Anterior cingulate cortex (tissue), 58 donors: ENCODE results near the gene RAMP1.
"Not testable (repeated sequence)": the region's sequence is repeated elsewhere in the genome, so short reads cannot be mapped to it uniquely, and the experiment has no call there.

Source experiments
- DNase-seq, 58 donors: peaks; one replicate each; lab custom pipeline; 2025; lab: John Stamatoyannopoulos, UW

Gene RAMP1

DNA sequence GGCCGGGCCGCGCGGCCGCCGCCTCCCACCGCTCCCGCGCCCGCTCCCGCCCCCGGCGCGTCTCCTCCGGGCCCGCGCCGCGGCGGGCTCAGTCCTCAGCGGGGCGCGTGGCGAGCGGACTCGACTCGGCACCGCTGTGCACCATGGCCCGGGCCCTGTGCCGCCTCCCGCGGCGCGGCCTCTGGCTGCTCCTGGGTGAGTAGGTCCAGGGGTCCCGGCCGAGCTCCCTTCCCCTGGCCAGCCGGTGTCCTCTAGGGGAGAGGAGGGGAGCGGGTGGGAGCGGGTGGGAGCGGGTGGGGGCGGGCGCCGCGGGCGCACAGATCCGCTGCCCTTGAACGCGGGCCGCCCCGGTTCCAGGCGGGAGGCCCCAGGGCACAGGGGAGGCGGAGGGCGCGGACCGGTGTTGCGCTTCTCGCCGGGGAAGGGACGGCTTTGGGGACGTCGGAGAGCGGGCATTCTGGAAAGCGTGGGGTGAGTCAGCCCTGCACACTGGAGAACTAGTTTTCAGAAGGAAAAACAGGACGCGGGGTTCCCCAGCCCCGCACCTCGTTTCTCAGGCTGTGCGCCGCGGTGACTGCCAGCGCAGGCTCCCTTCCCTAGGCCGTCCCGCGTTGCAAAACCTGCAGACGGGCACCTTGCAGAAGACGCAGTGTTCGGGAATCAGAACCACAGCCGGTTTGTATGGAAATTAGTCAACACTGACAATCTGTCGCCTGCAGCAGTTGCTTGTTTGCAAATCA, at the start of gene RAMP1:
Gene RAMP1, plus strand, starts transcription at position 91 of the 740 bp plus-strand sequence. Its CDS starts 53 bp downstream, at position 144.
- DNase-seq = peak in 9 of 58 donors; percentile 26 to 63 (median 48)

DNA sequence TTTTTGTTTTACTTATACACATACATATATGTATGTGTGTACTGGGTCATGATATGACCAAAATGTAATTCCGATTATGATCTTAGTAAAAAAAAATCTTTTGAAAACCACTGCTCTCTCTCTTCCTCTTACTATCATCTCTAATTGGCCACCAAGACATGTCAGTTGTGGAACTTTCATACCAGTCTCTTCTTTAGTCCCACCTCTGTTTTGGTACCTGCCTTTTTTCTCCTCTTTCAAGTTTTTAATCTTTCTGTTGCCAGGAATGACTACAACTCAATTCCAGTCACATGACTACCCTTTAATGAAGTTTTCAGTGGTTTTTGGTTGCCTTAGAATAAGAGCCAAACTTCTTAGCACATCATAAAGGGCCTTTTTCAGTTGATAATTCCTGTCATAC, 43.8 kb upstream of the RAMP1 start:
- no peak for DNase-seq

DNA sequence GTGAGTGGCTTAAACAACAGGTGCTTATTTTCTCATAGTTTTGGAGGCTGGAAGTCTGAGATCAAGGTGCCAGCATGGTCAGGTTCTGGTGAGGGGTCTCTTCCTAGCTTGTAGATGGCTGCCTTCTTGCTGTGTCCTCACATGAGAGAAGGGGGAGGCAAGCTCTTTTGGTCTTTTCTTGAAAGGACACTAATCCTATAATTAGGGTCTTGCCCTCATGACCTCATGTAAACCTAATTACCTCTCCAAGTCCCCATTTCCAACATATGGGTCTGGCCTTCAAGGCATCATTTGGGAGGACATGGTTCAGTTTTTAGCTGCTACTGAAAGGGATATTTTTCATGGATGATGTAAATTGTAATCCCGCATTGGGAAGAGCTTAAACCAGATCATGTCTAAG, 42.9 kb upstream of the RAMP1 start:
- no peak for DNase-seq

- DNase-seq = no peak
These were observed 41.4 kb upstream of the RAMP1 start for GRCh38 chr2:237818066-237818473.

DNA sequence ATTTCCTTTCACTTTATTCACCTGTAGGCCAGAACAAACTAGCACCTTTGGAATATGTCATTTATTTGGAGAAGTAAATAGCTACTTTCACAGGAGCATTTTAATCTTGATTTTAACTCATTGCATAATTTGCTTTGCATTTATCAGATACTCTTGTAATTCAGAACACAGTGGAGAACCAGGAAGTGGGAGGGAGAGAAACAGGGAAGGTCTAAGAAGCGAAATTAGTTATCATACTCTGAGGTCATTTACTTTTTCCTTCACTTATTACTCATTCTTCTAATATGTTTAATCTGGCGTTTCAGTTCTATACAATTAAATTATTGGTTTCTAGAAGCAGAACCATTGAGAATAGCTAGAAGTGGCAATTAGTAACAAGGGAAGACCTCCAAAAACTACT, 40.2 kb upstream of the RAMP1 start:
- no peak for DNase-seq

DNA sequence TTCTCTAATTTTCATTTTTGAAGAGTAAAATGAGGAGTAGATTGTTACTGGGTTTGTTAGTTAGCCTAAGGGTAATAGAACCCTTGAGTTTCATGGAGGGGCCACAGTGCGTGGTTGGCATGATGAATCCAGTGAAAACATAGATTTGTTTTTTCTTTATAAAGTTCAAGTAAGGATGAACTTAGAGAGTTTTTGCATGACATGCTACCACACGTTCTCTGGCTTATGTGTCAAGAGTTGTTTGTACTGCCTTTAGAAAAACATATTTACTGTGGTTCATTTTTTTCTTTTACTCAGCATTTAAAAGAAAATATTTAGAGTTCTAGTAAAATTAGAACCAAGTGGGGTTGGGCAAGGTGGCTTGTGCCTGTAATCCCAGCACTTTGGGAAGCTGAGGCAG, 39.0 kb upstream of the RAMP1 start:
- DNase-seq = no peak

- DNase-seq = no peak
These were observed 35.9 kb upstream of the RAMP1 start for GRCh38 chr2:237823544-237823943.

- no peak for DNase-seq
These were observed 35.3 kb upstream of the RAMP1 start for GRCh38 chr2:237824085-237824484.

- no peak for DNase-seq
These were observed 31.9 kb upstream of the RAMP1 start for GRCh38 chr2:237827421-237827987.

- no peak for DNase-seq
These were observed 28.9 kb upstream of the RAMP1 start for GRCh38 chr2:237830522-237830921.

- no peak for DNase-seq
These were observed 25.9 kb upstream of the RAMP1 start for GRCh38 chr2:237833546-237833945.

GRCh38 chr2:237835372-237835771, 24.1 kb upstream of the RAMP1 start:
- DNase-seq = no peak

GRCh38 chr2:237841051-237841450, 18.4 kb upstream of the RAMP1 start:
- DNase-seq = no peak

GRCh38 chr2:237848940-237849339, 10.5 kb upstream of the RAMP1 start:
- DNase-seq = not testable (repeated sequence)

DNA sequence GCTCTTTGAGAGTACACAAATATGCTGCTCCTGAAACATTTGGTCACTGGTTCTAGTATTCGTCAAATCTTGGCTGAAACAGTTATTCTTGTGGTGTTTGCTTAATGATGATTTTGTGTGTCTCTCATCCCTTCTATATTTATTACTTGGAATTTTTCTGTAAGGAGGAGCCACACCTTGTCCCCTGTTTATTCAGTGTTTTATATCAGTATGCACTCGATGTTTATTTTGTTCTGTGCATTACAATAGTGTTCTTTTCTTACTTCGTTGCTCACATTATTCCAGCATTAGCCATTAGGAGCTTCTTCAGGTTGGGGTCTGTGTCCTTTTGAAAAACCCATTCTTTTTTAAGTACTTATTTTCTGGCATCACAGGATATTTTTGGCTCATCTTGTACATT, 5.1 kb upstream of the RAMP1 start:
- DNase-seq = no peak

GRCh38 chr2:237857791-237858190, 1.6 kb upstream of the RAMP1 start:
- no peak for DNase-seq

- peak in 50 of 58 donors; percentile 41 to 88 (median 70) for DNase-seq
These were observed 935 bp upstream of the RAMP1 start for GRCh38 chr2:237858294-237859081.

GRCh38 chr2:237859082-237859433, 365 bp upstream of the RAMP1 start:
- DNase-seq = no peak

- peak in 5 of 58 donors; percentile 37 to 64 (median 48) for DNase-seq
These were observed 981 bp downstream of the RAMP1 start for GRCh38 chr2:237860273-237860935.

DNA sequence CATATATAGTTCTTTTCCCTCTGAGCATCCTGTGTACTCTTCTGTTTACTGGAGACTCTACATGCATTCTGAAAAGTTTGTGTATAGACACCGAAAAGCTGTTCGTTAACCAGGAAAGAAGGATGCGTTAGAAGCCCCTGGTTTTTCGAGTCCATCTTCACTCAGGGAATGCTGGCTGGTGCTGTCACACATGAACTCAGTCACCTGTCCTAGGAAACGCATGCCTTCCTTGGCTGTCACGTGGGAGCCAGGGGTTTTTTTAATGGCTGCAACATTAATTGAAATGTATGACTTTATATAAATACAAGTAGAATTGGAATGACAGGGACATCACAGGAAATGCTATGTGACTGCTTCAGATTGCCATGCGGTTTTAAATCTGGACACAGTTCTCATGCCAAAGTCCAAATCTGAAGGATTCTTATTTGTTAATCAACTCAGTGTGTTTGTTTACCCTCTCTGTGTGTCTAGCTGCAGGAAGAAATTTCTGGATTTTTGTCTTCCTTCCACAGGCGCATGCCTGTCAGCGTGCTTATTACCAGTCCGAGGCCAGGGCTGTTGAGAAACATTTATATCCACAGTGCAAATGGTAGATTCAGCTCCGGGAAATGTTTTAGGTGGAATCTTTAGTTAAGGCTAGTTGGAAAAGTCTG, 2.6 kb downstream of the RAMP1 start:
- DNase-seq = no peak

DNA sequence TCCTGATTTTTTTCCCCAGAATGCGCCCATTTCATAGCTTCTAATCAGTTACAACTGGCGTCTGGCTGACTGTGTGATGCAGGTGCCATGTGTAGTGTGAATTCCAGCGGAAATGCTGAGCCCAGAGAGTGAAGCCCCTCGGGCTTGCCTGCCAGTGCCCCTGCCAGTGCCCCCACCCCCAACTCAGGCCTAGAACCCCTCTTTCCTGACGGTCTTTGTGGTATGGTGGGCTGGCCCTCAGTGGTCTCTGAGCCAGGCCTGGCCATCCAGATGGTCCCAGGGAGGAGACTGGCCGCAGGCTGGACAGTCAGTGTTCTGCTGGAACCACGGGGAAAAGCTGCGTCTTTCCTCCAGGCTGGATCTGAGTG, 3.1 kb downstream of the RAMP1 start:
- no peak for DNase-seq
